ENCODE results near the gene PLA2G4D.

PLA2G4D gene

GRCh38 chr15:42034628-42035434 lies 59.5 kb downstream of the PLA2G4D start:
- H3K9me3 ChIP-seq (ENCODE audit: insufficient read depth, low read length, severe bottlenecking): no peaks in the 10 kb centered on the region
- H3K36me3 ChIP-seq (ENCODE audit: insufficient read depth, low read length): no peaks in the 10 kb centered on the region
- H3K27ac ChIP-seq (ENCODE audit: low read length): no peak overlapping the region
- ATAC-seq (ENCODE audit: insufficient read depth, low read depth): no peak
- H3K4me1 ChIP-seq (ENCODE audit: insufficient read depth, low read length): peaks cover 5% of the 10 kb centered on the region; the same call in 1 of the 2 replicates
- no peaks in the 10 kb centered on the region for H3K79me2 ChIP-seq (ENCODE audit: insufficient read depth, low read length)
- H4K20me1 ChIP-seq (ENCODE audit: insufficient read depth, low read length): no peaks in the 10 kb centered on the region
- no peak overlapping the region for H2AFZ ChIP-seq (ENCODE audit: low read depth, low read length)
- no peak overlapping the region for H3K9ac ChIP-seq (ENCODE audit: low read depth, low read length)
- no peak for DNase-seq
- TF ChIP-seq EZH2 (IDR thresholded peaks at IDR 0.05; ENCODE audit: borderline replicate concordance, low read depth, low read length, severe bottlenecking): no peak
- H3K27me3 ChIP-seq (ENCODE audit: insufficient read depth, low read length, poor library complexity): peaks cover 5% of the 10 kb centered on the region
- no peak overlapping the region for H3K4me2 ChIP-seq (ENCODE audit: insufficient read depth, low read length)
- H3K4me3 ChIP-seq (ENCODE audit: low read depth in 1 of 2, low read length in 2 of 2): no peak overlapping the region

- DNase-seq: no peak
- H3K9ac ChIP-seq (ENCODE audit: low read depth, low read length): no peak overlapping the region
- H3K4me1 ChIP-seq (ENCODE audit: insufficient read depth, low read length): peaks cover 5% of the 10 kb centered on the region; the same call in 1 of the 2 replicates
- no peak overlapping the region for H3K4me2 ChIP-seq (ENCODE audit: insufficient read depth, low read length)
- no peak overlapping the region for H3K4me3 ChIP-seq (ENCODE audit: low read depth in 1 of 2, low read length in 2 of 2)
- TF ChIP-seq, protein P1, sequence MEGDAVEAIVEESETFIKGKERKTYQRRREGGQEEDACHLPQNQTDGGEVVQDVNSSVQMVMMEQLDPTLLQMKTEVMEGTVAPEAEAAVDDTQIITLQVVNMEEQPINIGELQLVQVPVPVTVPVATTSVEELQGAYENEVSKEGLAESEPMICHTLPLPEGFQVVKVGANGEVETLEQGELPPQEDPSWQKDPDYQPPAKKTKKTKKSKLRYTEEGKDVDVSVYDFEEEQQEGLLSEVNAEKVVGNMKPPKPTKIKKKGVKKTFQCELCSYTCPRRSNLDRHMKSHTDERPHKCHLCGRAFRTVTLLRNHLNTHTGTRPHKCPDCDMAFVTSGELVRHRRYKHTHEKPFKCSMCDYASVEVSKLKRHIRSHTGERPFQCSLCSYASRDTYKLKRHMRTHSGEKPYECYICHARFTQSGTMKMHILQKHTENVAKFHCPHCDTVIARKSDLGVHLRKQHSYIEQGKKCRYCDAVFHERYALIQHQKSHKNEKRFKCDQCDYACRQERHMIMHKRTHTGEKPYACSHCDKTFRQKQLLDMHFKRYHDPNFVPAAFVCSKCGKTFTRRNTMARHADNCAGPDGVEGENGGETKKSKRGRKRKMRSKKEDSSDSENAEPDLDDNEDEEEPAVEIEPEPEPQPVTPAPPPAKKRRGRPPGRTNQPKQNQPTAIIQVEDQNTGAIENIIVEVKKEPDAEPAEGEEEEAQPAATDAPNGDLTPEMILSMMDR (IDR thresholded peaks at IDR 0.05; ENCODE audit: borderline replicate concordance, extremely low read depth, low read length, poor library complexity, severe bottlenecking): no peak
- TF ChIP-seq EZH2 (IDR thresholded peaks at IDR 0.05; ENCODE audit: borderline replicate concordance, low read depth, low read length, severe bottlenecking): no peak
- H3K27me3 ChIP-seq (ENCODE audit: insufficient read depth, low read length, poor library complexity): peaks cover 5% of the 10 kb centered on the region
- no peaks in the 10 kb centered on the region for H4K20me1 ChIP-seq (ENCODE audit: insufficient read depth, low read length)
- H3K36me3 ChIP-seq (ENCODE audit: insufficient read depth, low read length): no peaks in the 10 kb centered on the region
- no peak overlapping the region for H2AFZ ChIP-seq (ENCODE audit: low read depth, low read length)
- no peaks in the 10 kb centered on the region for H3K9me3 ChIP-seq (ENCODE audit: insufficient read depth, low read length, severe bottlenecking)
- ATAC-seq (ENCODE audit: insufficient read depth, low read depth): no peak
- H3K27ac ChIP-seq (ENCODE audit: low read length): no peak overlapping the region
- H3K79me2 ChIP-seq (ENCODE audit: insufficient read depth, low read length): no peaks in the 10 kb centered on the region
Measured at GRCh38 chr15:42033214-42033873, 61.0 kb downstream of the PLA2G4D start.

GRCh38 chr15:42032376-42033213 lies 61.8 kb downstream of the PLA2G4D start:
- DNase-seq: no peak
- Histone ChIP-seq H3K27ac (ENCODE audit: low read length) (no peak overlapping the region), H3K79me2 (ENCODE audit: insufficient read depth, low read length) (no peaks in the 10 kb centered on the region), H3K4me3 (ENCODE audit: low read depth in 1 of 2, low read length in 2 of 2) (no peak overlapping the region), H3K4me1 (ENCODE audit: insufficient read depth, low read length) (peaks cover 5% of the 10 kb centered on the region; the same call in 1 of the 2 replicates), H2AFZ (ENCODE audit: low read depth, low read length) (no peak overlapping the region), H4K20me1 (ENCODE audit: insufficient read depth, low read length) (no peaks in the 10 kb centered on the region), H3K27me3 (ENCODE audit: insufficient read depth, low read length, poor library complexity) (peaks cover 5% of the 10 kb centered on the region), H3K36me3 (ENCODE audit: insufficient read depth, low read length) (no peaks in the 10 kb centered on the region), H3K9ac (ENCODE audit: low read depth, low read length) (no peak overlapping the region), H3K4me2 (ENCODE audit: insufficient read depth, low read length) (no peak overlapping the region), H3K9me3 (ENCODE audit: insufficient read depth, low read length, severe bottlenecking) (no peaks in the 10 kb centered on the region)
- ATAC-seq (ENCODE audit: insufficient read depth, low read depth): no peak
- TF ChIP-seq EZH2 (IDR thresholded peaks at IDR 0.05; ENCODE audit: borderline replicate concordance, low read depth, low read length, severe bottlenecking): no peak
- TF ChIP-seq, protein P1 (IDR thresholded peaks at IDR 0.05; ENCODE audit: borderline replicate concordance, extremely low read depth, low read length, poor library complexity, severe bottlenecking): no peak

Data from DND-41 (cell line).